HEK293 (cell line): Measurements from ENCODE around the gene KRTAP5-1.

Experiments
- CTCF ChIA-PET: fragments of 350-600 bp; formaldehyde crosslinking; extraction: SDS; loops from one replicate; lab custom pipeline; 2021; ENCODE audit warnings: antibody characterized with exemption; lab: Yijun Ruan, JAX
- POLR2A ChIA-PET: fragments of 300-600 bp; formaldehyde crosslinking; extraction: SDS; loops from one replicate; lab custom pipeline; 2020; ENCODE audit warnings: antibody characterized with exemption, inconsistent platforms; lab: Yijun Ruan, JAX
- H3K27ac ChIP-seq: fragments of 200-500 bp; sonication (Bioruptor generic); 2 replicates; pipeline ENCODE4 v1.5.1; 2014; ENCODE audit warnings: low read depth, low read length, control low read depth, inconsistent platforms; ENCODE audit errors: extremely low read depth
- H3K36me3 ChIP-seq, 2 experiments: fragments of 200-500 bp in 1 of 2; sonication (Bioruptor generic) in 1 of 2; 1 replicate in 1 of 2; 2 replicates in 1 of 2; pipeline ENCODE4 v1.5.1; 2014 to 2017; ENCODE audit warnings: inconsistent platforms in 2 of 2, low read length in 2 of 2; ENCODE audit not compliant: control insufficient read depth in 2 of 2, insufficient read depth in 1 of 2
- H3K4me1 ChIP-seq: fragments of 200-500 bp; sonication (Bioruptor generic); 2 replicates; pipeline ENCODE4 v1.5.1; 2014; ENCODE audit warnings: mild to moderate bottlenecking, low read length, inconsistent platforms; ENCODE audit not compliant: control insufficient read depth, insufficient read depth
- H3K4me3 ChIP-seq: 2 replicates; pipeline ENCODE4 v1.5.1; 2011; ENCODE audit warnings: low read depth, mild to moderate bottlenecking, control low read depth, low read length, moderate library complexity
- H3K9me3 ChIP-seq: fragments of 200-500 bp; sonication (Bioruptor generic); 2 replicates; pipeline ENCODE4 v1.5.1; 2014; ENCODE audit warnings: low read depth, low read length, inconsistent platforms; ENCODE audit not compliant: control insufficient read depth, insufficient read depth
- BCL6B ChIP-seq: fragments of 450-650 bp; formaldehyde crosslinking; IDR thresholded peaks from 2 replicates; pipeline ENCODE4 v1.5.1; 2017; ENCODE audit warnings: missing biosample characterization, missing genetic modification characterization
- CTCF ChIP-seq: fragments of 450-650 bp; formaldehyde crosslinking; IDR thresholded peaks from 2 replicates; pipeline ENCODE4 v1.5.1; 2016; ENCODE audit warnings: missing biosample characterization, missing genetic modification characterization
- EGR2 ChIP-seq: fragments of 450-650 bp; formaldehyde crosslinking; IDR thresholded peaks from 2 replicates; pipeline ENCODE4 v1.5.1; 2016; ENCODE audit warnings: low read depth, missing biosample characterization, missing genetic modification characterization
- TCF7L2 ChIP-seq: IDR thresholded peaks from 2 replicates; pipeline ENCODE4 v1.6.1; 2011; ENCODE audit warnings: low read depth, mild to moderate bottlenecking, inconsistent platforms, low read length, moderate library complexity, borderline replicate concordance
- WT1 ChIP-seq: fragments of 450-650 bp; formaldehyde crosslinking; IDR thresholded peaks from 2 replicates; pipeline ENCODE4 v1.5.1; 2016; ENCODE audit warnings: missing biosample characterization, missing genetic modification characterization
- ZBTB20 ChIP-seq: fragments of 450-650 bp; formaldehyde crosslinking; IDR thresholded peaks from 2 replicates; pipeline ENCODE4 v1.5.1; 2016; ENCODE audit warnings: missing biosample characterization, missing genetic modification characterization
- ZFHX2 ChIP-seq: fragments of 450-650 bp; formaldehyde crosslinking; conservative IDR thresholded peaks from 2 replicates; pipeline ENCODE4 v1.5.1; 2016; ENCODE audit warnings: missing biosample characterization, missing genetic modification characterization
- ZNF10 ChIP-seq: fragments of 450-650 bp; formaldehyde crosslinking; IDR thresholded peaks from 2 replicates; pipeline ENCODE4 v1.5.1; 2017; ENCODE audit warnings: missing biosample characterization, missing genetic modification characterization
- ZNF18 ChIP-seq: fragments of 450-650 bp; formaldehyde crosslinking; IDR thresholded peaks from 2 replicates; pipeline ENCODE4 v1.5.1; 2016; ENCODE audit warnings: missing biosample characterization, missing genetic modification characterization
- ZNF223 ChIP-seq: fragments of 450-650 bp; formaldehyde crosslinking; IDR thresholded peaks from 2 replicates; pipeline ENCODE4 v1.5.1; 2016; ENCODE audit warnings: missing biosample characterization, missing genetic modification characterization
- ZNF292 ChIP-seq: fragments of 450-650 bp; formaldehyde crosslinking; IDR thresholded peaks from 2 replicates; pipeline ENCODE4 v1.5.1; 2016; ENCODE audit warnings: low read depth, missing biosample characterization, missing genetic modification characterization, borderline replicate concordance
- ZNF341 ChIP-seq: fragments of 450-650 bp; formaldehyde crosslinking; IDR thresholded peaks from 2 replicates; pipeline ENCODE4; 2016; ENCODE audit warnings: low read depth, missing biosample characterization, missing genetic modification characterization
- ZNF518A ChIP-seq: fragments of 450-650 bp; formaldehyde crosslinking; conservative IDR thresholded peaks from 2 replicates; pipeline ENCODE4 v1.5.1; 2016; ENCODE audit warnings: low read depth, missing biosample characterization, missing genetic modification characterization
- ZNF544 ChIP-seq: fragments of 450-650 bp; formaldehyde crosslinking; IDR thresholded peaks from 2 replicates; pipeline ENCODE4 v1.5.0; 2017; ENCODE audit warnings: missing biosample characterization, missing genetic modification characterization
- ZNF558 ChIP-seq: fragments of 450-650 bp; formaldehyde crosslinking; IDR thresholded peaks from 2 replicates; pipeline ENCODE4 v1.5.1; 2016; ENCODE audit warnings: missing biosample characterization, missing genetic modification characterization
- ZNF561 ChIP-seq: fragments of 450-650 bp; IDR thresholded peaks from 2 replicates; pipeline ENCODE4 v1.5.1; 2018; ENCODE audit warnings: missing biosample characterization, missing genetic modification characterization, borderline replicate concordance
- ZNF596 ChIP-seq: fragments of 450-650 bp; IDR thresholded peaks from 2 replicates; pipeline ENCODE4 v1.5.0; 2018; ENCODE audit warnings: missing biosample characterization, mild to moderate bottlenecking, missing genetic modification characterization, moderate library complexity
- ZNF600 ChIP-seq: fragments of 450-650 bp; formaldehyde crosslinking; IDR thresholded peaks from 2 replicates; pipeline ENCODE4 v1.5.1; 2016; ENCODE audit warnings: missing biosample characterization, missing genetic modification characterization
- ZNF610 ChIP-seq: fragments of 450-650 bp; formaldehyde crosslinking; IDR thresholded peaks from 2 replicates; pipeline ENCODE4 v1.5.1; 2016; ENCODE audit warnings: missing biosample characterization, missing genetic modification characterization, borderline replicate concordance
- ZNF626 ChIP-seq: fragments of 450-650 bp; sonication (Bioruptor Pico); formaldehyde crosslinking; IDR thresholded peaks from 2 replicates; pipeline ENCODE4 v1.5.1; 2018; ENCODE audit warnings: missing biosample characterization, missing genetic modification characterization, inconsistent platforms
- ZNF677 ChIP-seq: fragments of 450-650 bp; IDR thresholded peaks from 2 replicates; pipeline ENCODE4 v1.5.0; 2018; ENCODE audit warnings: missing biosample characterization, mild to moderate bottlenecking, missing genetic modification characterization, moderate library complexity
- ZNF768 ChIP-seq: fragments of 450-650 bp; formaldehyde crosslinking; IDR thresholded peaks from 2 replicates; pipeline ENCODE4 v1.5.1; 2018; ENCODE audit warnings: missing biosample characterization, mild to moderate bottlenecking, missing genetic modification characterization
- ZNF792 ChIP-seq: fragments of 450-650 bp; formaldehyde crosslinking; IDR thresholded peaks from 2 replicates; pipeline ENCODE4 v1.5.1; 2016; ENCODE audit warnings: missing biosample characterization, missing genetic modification characterization
- ZXDB ChIP-seq: fragments of 450-650 bp; formaldehyde crosslinking; IDR thresholded peaks from 2 replicates; pipeline ENCODE4 v1.5.1; 2016; ENCODE audit warnings: missing biosample characterization, missing genetic modification characterization

The KRTAP5-1 gene

GRCh38 chr11:1622086-1622485 lies 37.0 kb upstream of the KRTAP5-1 start, which contains the start of gene KRTAP5-4:
Gene KRTAP5-4, minus strand, starts transcription at chr11:1622138. Its CDS starts 45 bp downstream, at chr11:1622093.
- Histone ChIP-seq H3K4me1 (no peaks in the 10 kb centered on the region), H3K27ac (no peak within 1 kb of the TSS), H3K36me3 (no peaks in the 10 kb centered on the region), H3K4me3 (no peak within 1 kb of the TSS), H3K9me3 (no peaks in the 10 kb centered on the region)
- CTCF ChIA-PET, result interaction anchor here (0.8 kb wide), 1 partner anchor 9 kb away, joined by 3 read pairs; no protein-coding TSS in a partner anchor
- TF ChIP-seq CTCF (tag by site-specific recombination), result no peak
- TF ChIP-seq ZNF792, result no peak
- no peak for TF ChIP-seq TCF7L2
- no peak for TF ChIP-seq ZNF223 (tag by site-specific recombination)
- no peak for TF ChIP-seq ZNF10 (tag by site-specific recombination)
- POLR2A ChIA-PET, result no interaction called here

GRCh38 chr11:1619449-1619848 lies 34.4 kb upstream of the KRTAP5-1 start:
- TF ChIP-seq ZNF18 (tag by site-specific recombination), result no peak
- no peak for TF ChIP-seq ZNF558 (tag by site-specific recombination)
- TF ChIP-seq ZFHX2 (tag by site-specific recombination), result peak; percentile 56
- no peak for TF ChIP-seq ZNF677 (tag by site-specific recombination)
- TF ChIP-seq EGR2, result peak; percentile 78
- TF ChIP-seq ZBTB20, result no peak
- TF ChIP-seq ZNF626 (tag by site-specific recombination), result no peak
- no peak for TF ChIP-seq ZNF610 (tag by site-specific recombination)
- TF ChIP-seq BCL6B (tag by site-specific recombination), result no peak
- Histone ChIP-seq H3K4me1 (no peaks in the 10 kb centered on the region), H3K36me3 (no peaks in the 10 kb centered on the region), H3K27ac (no peak overlapping the region), H3K4me3 (no peak overlapping the region), H3K9me3 (no peaks in the 10 kb centered on the region)
- CTCF ChIA-PET, result interaction anchor here (0.8 to 2.0 kb wide), 5 partner anchors 9 to 24 kb away, joined by 3 to 5 read pairs (median 4); partner anchors contain the start of gene KRTAP5-5
- POLR2A ChIA-PET, result no interaction called here

GRCh38 chr11:1618231-1618630 lies 33.1 kb upstream of the KRTAP5-1 start:
- Histone ChIP-seq H3K27ac (no peak overlapping the region), H3K9me3 (no peaks in the 10 kb centered on the region), H3K4me1 (no peaks in the 10 kb centered on the region), H3K36me3 (no peaks in the 10 kb centered on the region), H3K4me3 (no peak overlapping the region)
- ChIA-PET CTCF (interaction anchor here (0.5 to 2.6 kb wide), 2 partner anchors 9 to 20 kb away, joined by 6 to 13 read pairs; partner anchors contain the start of gene KRTAP5-2), POLR2A (no interaction called here)
- no peak for TF ChIP-seq ZNF561 (tag by site-specific recombination)
- no peak for TF ChIP-seq ZNF341 (tag by site-specific recombination)
- no peak for TF ChIP-seq ZNF596 (tag by site-specific recombination)
- no peak for TF ChIP-seq ZNF544 (tag by site-specific recombination)
- TF ChIP-seq ZNF768 (tag by site-specific recombination), result no peak
- TF ChIP-seq ZNF292, result no peak
- TF ChIP-seq WT1, result no peak
- TF ChIP-seq ZXDB (tag by site-specific recombination), result no peak
- no peak for TF ChIP-seq ZNF518A (tag by site-specific recombination)
- TF ChIP-seq ZNF600 (tag by site-specific recombination), result no peak
